OCI-M2 (cell line): ENCODE results near the gene GLIS1.
"Not testable (repeated sequence)": the region's sequence is repeated elsewhere in the genome, so short reads cannot be mapped to it uniquely, and the experiment has no call there.

Experiments used
- DNase-seq: peaks from one replicate; lab custom pipeline; 2025; ENCODE audit not compliant: unreplicated experiment; lab: John Stamatoyannopoulos, UW

Gene GLIS1

DNA sequence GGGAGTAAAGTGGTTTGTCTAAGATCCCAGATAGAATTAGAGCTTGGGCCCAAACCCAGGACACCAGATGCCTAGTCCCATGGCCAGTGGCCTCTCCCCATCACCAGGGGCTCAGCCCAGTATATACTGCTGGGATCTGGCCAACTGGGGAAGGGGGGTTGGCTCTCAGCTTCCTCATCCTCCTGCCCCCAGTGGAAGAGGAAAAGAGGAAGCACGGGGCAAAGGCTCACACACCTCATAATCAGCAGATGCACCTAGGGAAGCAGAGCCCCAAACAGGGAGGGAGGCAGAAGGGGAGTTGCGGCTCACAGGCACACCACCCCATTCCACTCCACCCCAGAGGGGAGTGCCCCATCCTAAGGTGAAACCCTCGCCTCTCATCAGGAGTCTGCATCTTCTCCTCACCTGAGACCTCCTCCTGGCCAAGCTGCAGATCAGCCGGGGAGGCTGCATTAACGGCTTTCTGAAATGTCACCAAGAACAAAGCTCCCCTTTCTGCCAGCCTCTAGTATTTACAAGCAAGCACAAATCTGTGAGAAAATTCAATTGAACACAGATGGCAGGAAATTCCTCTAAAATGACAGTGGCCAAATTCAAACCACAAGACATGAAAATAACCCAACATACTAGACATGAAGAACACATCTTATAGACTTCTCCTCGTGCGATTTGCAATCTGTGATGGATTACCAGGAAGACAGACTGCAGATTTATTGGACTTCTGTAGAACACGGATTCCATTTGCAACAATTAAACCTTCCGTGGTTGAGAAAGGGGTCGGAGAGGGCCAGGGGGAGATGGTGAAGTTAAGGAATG lies 82.8 kb downstream of the GLIS1 start:
- no peak for DNase-seq

DNA sequence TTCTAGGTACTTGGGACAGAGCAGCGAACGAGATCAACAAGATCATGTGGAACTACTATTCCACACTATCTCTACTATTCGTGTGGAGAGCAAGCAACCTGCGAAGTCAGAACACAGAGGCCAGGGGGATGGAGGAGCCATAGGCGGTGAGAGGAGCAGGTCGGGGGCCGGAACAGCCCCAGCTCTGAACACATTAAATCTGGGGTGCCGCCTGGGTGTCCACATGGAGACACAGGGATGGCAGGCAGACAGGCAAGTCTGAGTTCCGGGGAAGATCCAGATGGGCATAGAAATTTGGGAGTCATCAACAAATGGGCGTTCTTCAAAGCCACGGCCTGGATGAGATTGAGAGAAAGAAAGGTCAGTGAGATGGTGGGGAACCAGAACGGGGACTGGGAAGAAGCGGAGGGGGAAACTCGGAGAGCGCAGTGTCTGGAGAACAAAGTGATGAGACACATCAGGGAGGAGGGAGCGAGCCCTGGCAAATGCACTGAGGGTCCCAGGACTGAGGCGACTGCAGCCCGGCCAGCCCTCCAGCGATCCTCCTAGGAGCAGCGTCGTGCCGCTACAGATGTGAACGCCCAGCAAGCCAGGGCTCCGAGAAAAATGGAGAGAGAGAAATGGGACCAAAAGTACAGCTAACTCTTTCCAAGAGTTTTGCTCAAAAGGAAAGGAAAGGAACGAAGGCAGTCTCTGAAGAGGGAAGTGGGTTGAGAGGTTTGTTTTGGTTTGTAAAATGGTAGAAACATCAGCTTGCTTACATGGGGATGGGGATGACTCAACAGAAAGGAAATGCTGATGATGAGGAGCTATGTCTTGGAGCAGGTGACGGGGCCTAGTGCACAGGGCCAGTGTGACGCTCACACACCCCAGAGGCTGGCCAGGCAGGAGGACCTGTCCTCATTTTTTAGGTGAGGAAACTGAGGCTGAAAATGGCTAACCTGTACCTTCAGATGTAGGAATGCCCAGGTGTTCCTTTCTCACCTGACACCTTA lies 84.5 kb downstream of the GLIS1 start:
- no peak for DNase-seq

DNA sequence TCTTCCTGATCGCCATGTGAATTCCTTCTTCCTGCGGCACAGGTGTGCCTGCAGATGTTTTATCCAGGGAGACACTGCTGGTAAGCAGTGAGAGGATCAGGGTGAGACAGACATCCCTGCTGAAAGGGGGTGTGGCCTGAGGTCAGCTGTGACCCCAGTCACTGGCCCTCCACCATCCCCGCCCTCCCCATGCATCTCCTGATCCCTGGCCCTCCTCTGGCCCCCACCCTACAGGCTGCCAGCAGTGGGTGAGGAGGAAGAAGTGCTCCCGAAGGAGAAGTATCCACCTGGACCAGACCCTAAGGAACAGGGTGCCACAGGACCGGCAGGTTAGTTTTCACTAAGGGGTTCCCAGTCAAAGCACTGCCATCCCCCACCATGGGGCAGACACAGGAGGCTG lies 85.3 kb downstream of the GLIS1 start:
- no peak for DNase-seq

DNA sequence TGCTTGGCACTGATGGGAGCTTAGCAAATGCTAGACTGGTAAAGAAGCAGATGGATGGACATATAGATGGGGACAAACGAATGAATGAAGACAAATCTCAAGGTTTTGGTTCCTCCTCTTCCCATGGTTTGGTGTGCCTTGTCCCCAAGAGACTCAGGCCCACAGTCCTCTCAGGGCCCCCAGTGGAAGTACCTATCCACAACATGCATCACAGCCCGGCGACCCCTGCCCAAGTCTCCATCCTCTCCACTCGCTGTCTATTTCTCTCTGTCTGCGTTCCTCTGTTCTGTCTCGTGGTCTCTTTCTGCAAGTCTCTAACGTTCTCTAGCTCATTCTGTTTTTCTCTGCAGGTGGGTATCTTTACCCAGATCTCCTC lies 85.8 kb downstream of the GLIS1 start:
- no peak for DNase-seq

DNA sequence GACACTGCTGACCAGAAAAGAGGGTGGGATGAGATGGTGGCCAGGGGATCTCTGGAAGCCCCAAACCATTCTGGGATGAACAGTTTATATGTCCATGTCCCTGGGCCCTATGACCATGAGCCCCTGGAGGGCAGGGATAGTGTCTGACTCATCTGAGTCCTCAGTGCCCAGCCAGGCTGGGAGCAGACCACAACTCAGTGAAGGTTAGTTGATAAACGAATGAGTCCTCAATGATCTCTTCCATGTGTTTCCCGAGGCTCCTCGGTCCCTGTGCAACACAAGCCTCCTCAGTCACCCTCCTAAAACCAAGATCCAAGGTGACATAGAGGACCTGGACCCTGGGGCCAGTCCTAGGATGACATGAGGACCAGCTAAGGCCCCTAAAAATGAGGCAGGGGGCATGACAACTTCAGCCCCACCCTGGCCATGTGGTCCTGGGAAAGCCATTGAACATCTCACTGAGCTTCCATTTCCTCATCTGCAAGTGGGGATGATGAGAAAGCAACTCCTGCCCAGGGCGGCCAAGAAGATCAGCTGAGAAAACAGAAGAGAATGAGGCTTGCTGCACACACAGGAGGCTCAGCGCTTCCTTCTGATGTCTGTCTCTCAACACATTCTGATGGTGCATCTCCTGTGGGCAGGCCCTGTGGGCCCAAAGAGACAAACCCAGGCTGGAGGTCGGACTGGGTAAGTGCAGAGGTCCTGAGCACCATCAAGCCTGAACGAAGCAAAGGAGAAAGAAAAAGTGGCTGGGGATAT lies 86.3 kb downstream of the GLIS1 start:
- no peak for DNase-seq

DNA sequence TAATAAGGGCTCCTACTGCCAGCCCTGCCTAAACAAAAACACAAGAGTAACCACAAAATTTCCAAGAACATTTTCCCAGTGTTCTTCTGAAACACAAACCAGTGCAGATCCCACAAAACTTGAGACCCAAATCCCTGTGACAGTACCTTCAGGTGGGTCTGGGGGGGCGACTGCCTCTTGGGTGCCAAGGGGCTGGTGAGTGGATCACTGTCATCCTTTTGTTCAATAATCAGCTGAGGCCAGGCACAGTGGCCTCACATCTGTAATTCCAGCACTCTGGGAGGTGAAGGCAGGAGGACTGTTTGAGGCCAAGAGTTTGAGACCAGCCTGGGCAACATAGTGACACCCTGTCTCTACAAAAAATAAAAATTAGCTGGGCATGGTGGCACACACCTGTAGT lies 87.6 kb downstream of the GLIS1 start:
- DNase-seq: no peak

DNA sequence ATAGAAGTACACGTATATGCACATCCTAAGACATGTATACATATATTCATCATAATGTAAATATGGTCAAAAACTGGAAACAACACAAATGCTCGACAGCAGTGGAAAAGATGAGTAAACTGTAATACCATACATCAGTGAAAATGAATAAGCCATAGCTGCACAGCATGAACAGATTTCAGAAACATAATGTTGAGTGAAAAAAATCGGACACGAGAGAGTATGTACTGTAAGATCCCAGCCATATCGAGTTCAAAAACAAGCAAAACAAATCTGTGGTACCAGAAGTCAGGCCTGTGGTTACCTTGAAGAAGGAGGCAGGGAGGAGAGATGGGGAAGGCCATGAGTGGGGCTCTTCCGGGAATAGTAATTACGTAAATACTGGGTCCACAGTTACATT lies 90.4 kb downstream of the GLIS1 start:
- DNase-seq: no peak

DNA sequence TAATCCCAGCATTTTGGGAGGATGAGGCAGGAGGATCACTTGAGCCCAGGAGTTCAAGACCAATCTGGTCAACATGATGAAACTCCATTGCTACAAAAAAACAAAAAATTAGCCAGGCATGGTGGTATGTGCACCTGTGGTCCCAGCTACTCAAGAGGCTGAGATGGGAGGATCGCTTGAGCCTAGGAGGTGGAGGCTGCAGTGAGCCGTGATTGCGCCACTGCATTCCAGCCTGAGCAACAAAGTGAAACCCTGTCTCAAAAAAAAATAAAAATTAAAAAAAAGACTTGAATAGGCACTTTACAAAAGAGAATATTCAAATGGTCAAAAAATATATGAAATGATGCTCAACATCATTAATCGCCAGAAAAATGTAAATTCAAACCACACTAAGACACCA lies 91.0 kb downstream of the GLIS1 start:
- not testable (repeated sequence) for DNase-seq

DNA sequence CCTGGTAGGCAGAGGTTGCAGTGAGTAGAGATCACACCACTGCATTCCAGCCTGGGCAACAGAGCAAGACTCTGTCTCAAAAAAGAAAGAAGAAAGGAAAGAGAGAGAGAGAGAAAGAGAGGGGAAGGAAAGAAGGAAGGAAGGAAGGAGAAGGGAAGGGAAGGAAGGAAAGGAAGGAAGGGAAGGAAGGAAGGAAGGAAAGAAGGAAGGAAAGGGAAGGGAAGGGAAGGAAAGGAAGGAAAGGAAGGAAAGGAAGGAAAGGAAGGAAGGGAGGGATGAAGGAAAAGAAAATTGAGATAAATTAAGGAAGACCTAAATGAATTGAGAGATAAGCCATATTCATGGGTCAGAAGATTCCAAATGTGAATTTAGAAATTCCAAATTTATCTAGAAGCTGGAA lies 92.2 kb downstream of the GLIS1 start:
- no peak for DNase-seq

DNA sequence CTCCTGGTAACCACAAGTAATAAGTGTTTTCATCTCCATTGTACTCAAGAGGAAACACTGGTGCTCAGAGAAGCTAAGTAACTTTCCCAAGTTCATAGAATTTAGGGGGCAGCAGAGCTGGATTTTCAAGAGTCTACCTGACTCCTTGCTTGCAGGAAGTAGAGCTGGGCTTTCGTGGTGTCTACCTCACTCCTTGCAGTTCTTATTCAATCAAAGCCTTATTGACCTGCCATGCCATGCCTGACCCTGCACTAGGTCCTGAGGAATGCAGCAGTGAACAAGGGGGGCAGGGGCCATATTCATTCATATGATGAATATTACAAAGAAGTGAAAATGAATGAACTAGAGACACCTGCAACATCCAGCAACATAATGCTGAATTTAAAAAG lies 93.3 kb downstream of the GLIS1 start:
- DNase-seq: no peak

DNA sequence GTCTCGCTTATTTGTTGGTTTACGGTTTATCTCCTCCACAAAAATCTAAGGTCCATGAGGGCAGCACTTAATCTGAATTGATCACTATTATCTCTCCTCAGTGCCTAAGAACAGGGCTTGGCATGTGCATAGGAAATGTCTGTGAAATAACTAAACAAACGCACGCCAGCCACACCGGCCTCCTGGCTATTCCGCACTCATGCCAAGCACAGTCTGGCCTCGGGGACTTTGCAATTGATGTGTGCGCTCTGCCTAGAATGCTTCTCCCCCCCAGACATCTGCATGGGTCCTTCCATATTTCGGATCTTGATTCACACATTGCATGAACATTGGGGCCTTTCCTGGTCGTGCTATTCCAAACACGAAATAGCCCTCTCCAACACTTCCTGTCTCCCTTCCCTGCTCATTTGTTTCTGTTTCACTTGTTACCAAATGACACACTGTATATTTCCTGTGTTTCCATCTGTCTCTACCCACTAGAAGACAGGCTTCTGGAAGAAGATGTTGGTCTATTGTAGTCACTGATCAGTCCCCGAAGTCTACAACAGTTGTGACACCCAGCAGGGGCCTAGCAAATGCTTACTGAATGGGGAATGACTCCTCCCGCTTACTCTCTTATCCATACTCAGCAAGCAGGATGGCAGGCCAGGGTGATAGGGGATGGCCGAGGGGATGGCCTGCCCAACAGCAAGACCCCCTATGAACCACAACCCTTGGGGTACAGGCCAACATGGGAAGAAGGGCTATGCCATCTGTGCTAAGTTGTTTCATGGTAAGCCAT lies 93.9 kb downstream of the GLIS1 start:
- no peak for DNase-seq

DNA sequence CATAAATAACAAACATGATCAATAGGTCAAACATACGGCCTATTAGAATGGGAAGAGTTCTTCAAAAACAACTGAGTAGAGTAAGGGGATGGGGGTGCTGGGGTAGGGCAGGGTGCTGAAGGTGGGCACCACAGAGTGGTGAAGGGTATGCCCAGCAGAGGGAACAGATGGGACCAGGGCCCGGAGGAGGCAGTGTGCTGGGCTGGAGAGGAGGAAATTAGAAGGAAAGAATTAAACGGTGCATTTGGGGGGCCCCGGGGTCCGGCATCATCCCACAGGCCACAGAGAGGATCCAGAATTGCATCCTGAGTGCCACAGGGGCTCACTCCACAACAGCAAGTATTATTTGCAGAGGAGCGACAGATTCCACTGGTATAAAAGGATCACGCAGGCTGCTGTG lies 94.5 kb downstream of the GLIS1 start:
- DNase-seq: no peak

DNA sequence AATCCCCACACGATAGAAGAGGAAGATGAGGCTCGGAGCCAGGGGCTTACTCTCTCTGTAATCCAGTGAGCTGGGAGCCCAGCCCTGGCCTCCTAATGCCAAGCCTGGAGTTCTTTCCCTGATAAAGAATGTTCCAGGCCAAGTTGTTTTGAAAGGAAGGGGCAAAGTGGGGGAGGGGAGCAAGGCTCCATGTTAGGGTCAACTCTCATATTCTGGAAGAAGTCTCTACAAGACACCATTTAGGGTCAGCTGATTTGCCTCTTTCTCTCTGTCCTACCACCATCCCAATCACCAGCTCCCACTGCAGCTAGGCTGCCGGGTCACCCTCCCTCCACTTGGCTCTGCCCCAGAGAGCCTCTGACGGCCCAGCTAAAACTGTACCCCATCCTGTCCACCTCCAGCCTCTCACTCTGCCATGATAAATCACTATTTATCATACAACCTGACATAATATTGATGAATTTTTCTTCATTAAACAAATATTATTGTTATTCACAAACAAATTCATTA lies 95.0 kb downstream of the GLIS1 start:
- DNase-seq: no peak

DNA sequence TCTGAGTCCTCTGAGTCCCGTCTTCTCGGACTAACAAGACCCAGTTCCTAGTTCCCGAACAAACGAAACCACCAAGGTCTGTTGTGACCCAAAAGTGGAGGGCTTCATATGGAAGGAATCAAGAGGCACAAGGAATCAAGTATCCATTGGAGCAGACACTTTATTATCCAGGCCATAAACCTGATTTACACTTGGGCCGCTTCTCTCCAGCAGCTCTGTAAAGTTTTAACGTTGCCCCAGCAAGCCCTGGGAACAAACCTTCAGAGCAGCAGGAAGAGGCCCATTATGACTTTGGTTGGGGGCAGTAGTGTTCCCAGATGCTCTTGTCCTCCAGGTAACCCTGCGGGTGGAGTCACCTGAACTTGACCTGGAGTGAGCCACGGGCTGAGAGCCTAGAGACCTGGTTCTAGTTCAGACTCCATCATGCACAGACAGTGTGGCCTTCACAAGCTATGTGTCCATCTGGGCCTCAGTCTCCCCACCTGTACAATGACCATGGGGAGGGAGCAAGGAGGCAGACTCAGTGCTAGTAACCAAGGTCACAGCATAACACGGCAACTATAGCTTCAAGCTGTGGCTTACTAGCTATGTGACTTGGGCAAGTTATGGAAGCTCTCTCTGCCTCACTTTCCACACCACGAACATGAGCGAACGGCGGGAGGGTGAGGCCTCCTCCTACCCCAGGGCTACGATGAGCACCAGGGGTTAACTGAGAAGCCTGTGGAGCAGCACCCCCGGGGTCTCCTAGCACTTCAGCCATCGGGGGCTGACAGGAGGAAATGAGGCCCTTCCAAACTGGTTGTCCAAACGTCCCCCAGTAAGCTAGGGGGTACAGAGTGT lies 95.7 kb downstream of the GLIS1 start:
- no peak for DNase-seq

DNA sequence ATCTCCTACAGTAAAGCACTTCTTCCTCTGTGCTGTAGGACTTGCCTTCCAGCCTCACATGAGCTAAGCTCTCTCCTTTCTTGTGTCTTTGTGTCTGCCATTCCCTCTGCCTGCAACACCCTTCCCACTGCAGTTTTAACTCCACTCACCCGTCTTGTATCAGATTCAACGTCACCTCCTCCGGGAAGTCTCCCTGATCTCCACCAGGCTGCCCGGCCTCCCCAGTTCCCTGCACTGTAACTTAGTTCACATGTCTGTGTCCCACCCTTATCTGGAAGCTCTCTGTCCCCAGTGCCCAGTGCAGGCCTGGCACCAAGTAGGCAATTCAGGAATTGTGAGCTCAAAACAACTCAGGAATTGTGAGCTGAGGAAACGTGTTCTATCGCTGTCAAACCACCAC lies 96.4 kb downstream of the GLIS1 start:
- DNase-seq: no peak

DNA sequence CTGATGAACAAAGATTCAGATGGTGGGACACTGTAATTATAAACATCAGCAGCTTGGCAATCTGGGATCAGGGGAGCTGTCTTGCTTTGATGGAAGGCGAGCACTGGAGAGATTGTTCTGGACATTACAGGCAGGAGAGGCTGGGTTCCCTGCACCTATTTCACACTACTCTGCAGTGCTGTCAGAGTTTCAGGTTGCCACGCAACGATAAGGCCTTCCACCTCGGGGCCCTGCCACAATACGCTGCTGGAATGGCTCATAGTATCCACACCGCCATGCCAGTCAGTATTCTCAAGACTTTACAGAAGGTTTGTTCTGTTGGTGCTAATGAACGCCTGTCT lies 96.8 kb downstream of the GLIS1 start:
- no peak for DNase-seq

DNA sequence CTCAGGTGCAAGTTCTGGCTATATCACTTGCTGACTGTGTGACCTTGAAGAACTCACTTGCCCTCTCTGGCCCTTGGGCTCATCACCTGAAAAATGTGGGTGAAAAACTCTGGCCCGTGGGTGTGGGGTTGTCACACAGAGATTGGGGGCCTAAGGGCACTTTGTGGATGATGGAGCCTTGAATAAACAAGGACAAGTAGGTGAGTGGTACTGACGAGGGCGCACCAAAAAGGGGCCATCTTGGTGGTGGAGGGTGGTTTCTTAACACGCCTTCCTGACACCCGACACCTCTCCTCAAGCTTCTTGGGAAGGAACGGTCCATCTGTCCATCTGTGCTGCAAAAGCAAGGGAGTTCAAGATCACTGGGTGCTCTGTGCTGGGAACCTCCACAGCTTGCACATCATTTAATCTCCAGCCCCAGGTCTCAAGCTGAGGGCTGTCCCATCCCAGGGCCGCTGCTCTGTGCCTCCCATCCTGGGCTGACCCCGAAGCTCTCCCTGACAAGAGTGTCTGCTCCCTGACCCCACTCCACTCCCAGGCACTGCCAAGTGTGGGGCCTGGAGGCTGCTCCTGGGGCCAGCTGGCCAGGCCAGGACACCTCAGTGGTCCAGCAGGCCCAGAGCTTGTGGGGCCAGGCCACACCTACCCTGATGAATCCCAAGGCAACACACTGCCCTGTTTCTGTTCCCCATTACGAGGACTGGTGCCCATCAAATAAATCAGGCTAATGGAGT lies 97.3 kb downstream of the GLIS1 start:
- DNase-seq: no peak

DNA sequence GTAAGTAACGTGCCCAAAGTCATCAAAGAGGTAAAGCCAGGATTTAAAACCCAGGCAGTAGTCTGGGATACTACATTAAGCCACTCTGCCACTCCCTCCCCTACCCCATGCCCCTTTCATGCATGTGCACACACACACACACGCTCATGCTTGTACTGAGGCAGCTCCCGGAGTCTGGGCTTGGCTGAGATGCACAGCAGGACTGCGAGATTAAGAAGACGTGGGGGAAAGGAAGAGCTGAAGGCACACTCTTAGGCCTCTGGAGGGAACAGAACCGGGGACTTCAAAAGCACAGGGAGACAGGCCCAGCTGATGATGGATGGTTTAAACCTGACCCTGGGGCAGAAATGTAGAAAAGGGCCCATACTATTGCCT lies 98.3 kb downstream of the GLIS1 start:
- no peak for DNase-seq
